Right atrium auricular region (tissue), 2 donors: Measurements from ENCODE around the gene SFXN1. TPM values are rescaled to one million over a fixed set of nuclear protein-coding genes. Genes with fewer than 3 reads are reported as not detected.

Source experiments
- DNase-seq: peaks from one replicate; pipeline ENCODE4 v3.0.0-alpha.2; 2019; ENCODE audit warnings: low spot score
- H3K27ac ChIP-seq, 2 donors: fragments of 200-600 bp; sonication (generic); 1 replicate in 1 of 2; 2 replicates in 1 of 2; pipeline ENCODE4 v1.5.1; 2016 to 2019
- H3K27me3 ChIP-seq, 2 donors: fragments of 200-600 bp; sonication (generic); one replicate each; pipeline versions ENCODE4 v1.5.1 to v1.6.0; 2017 to 2019
- H3K36me3 ChIP-seq: fragments of 200-600 bp; sonication (generic); one replicate; pipeline ENCODE4 v1.5.1; 2016
- H3K4me1 ChIP-seq, 2 donors: fragments of 200-600 bp; sonication (generic); one replicate each; pipeline versions ENCODE4 v1.5.1 to v1.6.0; 2017 to 2019
- H3K4me3 ChIP-seq, 2 donors: fragments of 200-600 bp; sonication (generic); 1 replicate in 1 of 2; 2 replicates in 1 of 2; pipeline ENCODE4 v1.5.1; 2017 to 2019; ENCODE audit warnings: mild to moderate bottlenecking in 1 of 2, moderate library complexity in 1 of 2
- H3K9me3 ChIP-seq, 2 donors: fragments of 200-600 bp; sonication (generic); one replicate each; pipeline ENCODE4 v1.5.1; 2019
- CTCF ChIP-seq, 2 donors: fragments of 200-600 bp; sonication (generic); IDR thresholded peaks; one replicate each; pipeline ENCODE4 v1.5.1; 2019; ENCODE audit warnings: antibody characterized with exemption in 2 of 2
- total RNA-seq, 2 donors: library from RNA; depleted of rRNA; stranded (reverse); fragments of >200 nt; gene quantifications; one replicate each; pipeline ENCODE4 v1.1.0, GENCODE V29; 2016

The SFXN1 gene
- total RNA-seq, 2 donors from 2014 or later: 23.3 to 33.0 TPM

- no peak for DNase-seq
- H3K36me3 ChIP-seq: no peaks in the 10 kb centered on the region
- H3K9me3 ChIP-seq: no peaks in the 10 kb centered on the region
- no peak overlapping the region for H3K4me3 ChIP-seq
- no peaks in the 10 kb centered on the region for H3K27me3 ChIP-seq
- no peak for TF ChIP-seq CTCF (IDR thresholded peaks at IDR 0.05)
- H3K27ac ChIP-seq: no peak overlapping the region
- no peaks in the 10 kb centered on the region for H3K4me1 ChIP-seq
Observed at GRCh38 chr5:175467983-175468690, 10.2 kb upstream of the SFXN1 start.

- DNase-seq: no peak
- H3K36me3 ChIP-seq: no peaks in the 10 kb centered on the region
- H3K4me3 ChIP-seq: no peak overlapping the region
- no peak for TF ChIP-seq CTCF (IDR thresholded peaks at IDR 0.05)
- H3K4me1 ChIP-seq: no peaks in the 10 kb centered on the region
- H3K27ac ChIP-seq: no peak overlapping the region
- H3K27me3 ChIP-seq: no peaks in the 10 kb centered on the region
- H3K9me3 ChIP-seq: no peaks in the 10 kb centered on the region
Observed at GRCh38 chr5:175468892-175469291, 9.5 kb upstream of the SFXN1 start.

- H3K4me1 ChIP-seq: no peaks in the 10 kb centered on the region
- H3K36me3 ChIP-seq: no peaks in the 10 kb centered on the region
- H3K9me3 ChIP-seq: no peaks in the 10 kb centered on the region
- no peak for DNase-seq
- no peaks in the 10 kb centered on the region for H3K27me3 ChIP-seq
- TF ChIP-seq CTCF (IDR thresholded peaks at IDR 0.05): no peak
- no peak overlapping the region for H3K4me3 ChIP-seq
- no peak overlapping the region for H3K27ac ChIP-seq
Observed at GRCh38 chr5:175469916-175470315, 8.4 kb upstream of the SFXN1 start.

- Histone ChIP-seq H3K4me1 (no peaks in the 10 kb centered on the region), H3K36me3 (no peaks in the 10 kb centered on the region), H3K27ac (no peak overlapping the region), H3K9me3 (no peaks in the 10 kb centered on the region), H3K4me3 (no peak overlapping the region), H3K27me3 (no peaks in the 10 kb centered on the region)
- TF ChIP-seq CTCF (IDR thresholded peaks at IDR 0.05): no peak
- DNase-seq: no peak
Observed at GRCh38 chr5:175470781-175471180, 7.6 kb upstream of the SFXN1 start.

GRCh38 chr5:175471196-175471595 lies 7.2 kb upstream of the SFXN1 start:
- TF ChIP-seq CTCF (IDR thresholded peaks at IDR 0.05): no peak
- no peaks in the 10 kb centered on the region for H3K36me3 ChIP-seq
- H3K27me3 ChIP-seq: no peaks in the 10 kb centered on the region

GRCh38 chr5:175471628-175472027 lies 6.7 kb upstream of the SFXN1 start:
- no peaks in the 10 kb centered on the region for H3K27me3 ChIP-seq
- DNase-seq: no peak
- H3K4me1 ChIP-seq: no peaks in the 10 kb centered on the region
- H3K27ac ChIP-seq: no peak overlapping the region
- TF ChIP-seq CTCF (IDR thresholded peaks at IDR 0.05): no peak
- no peaks in the 10 kb centered on the region for H3K9me3 ChIP-seq
- H3K36me3 ChIP-seq: no peaks in the 10 kb centered on the region
- H3K4me3 ChIP-seq: no peak overlapping the region

More at GRCh38 chr5:175471196-175471595, 7.2 kb upstream of the SFXN1 start:
- no peaks in the 10 kb centered on the region for H3K9me3 ChIP-seq
- DNase-seq: no peak
- H3K4me3 ChIP-seq: no peak overlapping the region
- H3K27ac ChIP-seq: no peak overlapping the region
- H3K4me1 ChIP-seq: no peaks in the 10 kb centered on the region
